HG03025 (cell line): ENCODE data around the gene MRPL27.

ENCODE experiments used
- ATAC-seq: cut with Tn5 transposase; IDR thresholded peaks from one replicate; pipeline ENCODE4 v1.9.1; 2021; ENCODE audit warnings: mild to moderate bottlenecking, moderate library complexity; ENCODE audit not compliant: unreplicated experiment, low FRiP score

MRPL27 gene

GRCh38 chr17:50361561-50362480 is 11.2 kb downstream of the MRPL27 start:
- no peak for ATAC-seq

DNA sequence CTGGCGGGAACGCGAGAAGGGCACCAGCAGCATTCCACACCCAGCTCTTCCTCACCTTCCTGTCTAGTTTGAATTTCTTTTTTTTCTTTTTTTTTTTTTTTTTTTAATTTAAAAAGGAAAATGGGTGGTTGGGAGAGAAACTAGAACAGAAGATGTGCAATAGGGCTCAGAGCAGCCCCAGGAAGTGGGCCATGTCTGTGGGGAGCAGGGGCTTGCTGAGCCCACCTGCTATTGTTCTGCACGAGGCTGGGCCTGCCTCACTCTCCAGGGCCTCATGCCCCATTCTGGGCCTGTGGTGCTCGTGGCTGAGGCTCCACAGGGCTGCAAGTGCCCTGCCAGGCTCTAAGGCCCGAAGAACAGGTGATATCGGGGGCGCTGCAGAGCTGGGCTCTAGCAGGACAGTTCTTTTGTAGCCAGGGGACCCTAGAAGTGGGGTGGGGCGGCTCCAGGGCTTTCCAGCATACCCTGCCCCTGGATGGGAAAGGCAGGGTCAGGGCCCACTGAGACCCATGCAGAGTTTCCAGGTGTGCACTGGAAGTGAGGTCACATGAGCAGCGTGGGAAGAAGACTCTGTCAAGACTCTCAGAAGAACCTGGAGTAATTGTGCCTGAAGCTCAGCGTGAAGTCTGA is 12.4 kb downstream of the MRPL27 start:
- no peak for ATAC-seq

DNA sequence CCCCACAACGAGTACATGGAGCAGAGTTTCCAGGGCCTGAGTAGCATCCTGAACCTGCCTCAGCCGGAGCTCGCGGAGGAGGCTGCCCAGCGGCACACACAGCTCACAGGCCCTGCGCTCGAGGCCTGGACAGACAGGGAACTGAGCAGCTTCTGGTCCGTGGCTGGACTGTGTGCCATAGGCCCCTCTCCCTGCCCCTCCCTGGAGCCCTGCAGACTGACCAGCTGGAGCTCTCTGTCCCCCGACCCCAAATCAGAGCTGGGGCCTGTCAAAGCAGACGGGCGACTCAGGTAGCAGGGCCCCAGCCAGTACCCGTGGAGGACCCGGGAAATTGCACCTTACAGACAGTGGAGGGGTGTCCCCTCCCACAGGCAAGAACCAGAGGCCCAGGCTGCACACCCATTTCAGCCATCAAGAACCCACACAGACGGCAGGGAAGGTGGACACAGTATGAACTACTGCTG is 13.0 kb downstream of the MRPL27 start:
- no peak for ATAC-seq

GRCh38 chr17:50359005-50359699 is 13.8 kb downstream of the MRPL27 start:
- ATAC-seq = no peak

DNA sequence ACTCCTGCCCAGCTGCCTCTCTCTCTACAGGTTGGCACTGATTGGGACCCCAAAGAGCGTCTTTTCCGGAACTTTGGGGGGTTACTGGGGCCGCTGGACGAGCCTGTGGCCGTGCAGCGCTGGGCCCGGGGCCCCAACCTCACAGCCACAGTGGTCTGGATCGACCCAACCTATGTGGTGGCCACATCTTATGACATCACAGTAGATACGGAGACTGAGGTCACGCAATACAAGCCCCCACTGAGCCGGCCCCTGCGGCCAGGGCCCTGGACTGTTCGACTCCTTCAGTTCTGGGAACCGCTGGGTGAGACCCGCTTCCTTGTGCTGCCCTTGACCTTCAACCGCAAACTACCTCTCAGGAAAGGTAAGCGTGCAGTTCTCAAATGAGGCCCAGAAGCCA is 14.8 kb downstream of the MRPL27 start:
- ATAC-seq = no peak

GRCh38 chr17:50356892-50357510 is 16.0 kb downstream of the MRPL27 start:
- ATAC-seq = no peak

DNA sequence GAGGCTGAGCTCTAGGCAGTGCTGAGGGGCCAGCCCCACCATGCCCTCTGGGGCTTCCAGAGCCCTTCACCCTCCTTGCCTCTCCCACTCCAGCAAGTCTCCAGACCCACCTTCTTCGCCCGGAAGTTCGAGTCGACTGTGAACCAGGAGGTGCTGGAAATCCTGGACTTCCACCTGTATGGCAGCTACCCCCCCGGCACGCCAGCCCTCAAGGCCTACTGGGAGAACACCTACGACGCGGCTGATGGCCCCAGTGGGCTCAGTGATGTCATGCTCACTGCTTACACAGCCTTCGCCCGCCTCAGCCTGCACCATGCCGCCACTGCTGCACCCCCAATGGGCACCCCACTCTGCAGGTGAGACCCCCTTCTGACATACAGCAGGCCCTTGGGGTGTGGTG is 16.6 kb downstream of the MRPL27 start:
- no peak for ATAC-seq

DNA sequence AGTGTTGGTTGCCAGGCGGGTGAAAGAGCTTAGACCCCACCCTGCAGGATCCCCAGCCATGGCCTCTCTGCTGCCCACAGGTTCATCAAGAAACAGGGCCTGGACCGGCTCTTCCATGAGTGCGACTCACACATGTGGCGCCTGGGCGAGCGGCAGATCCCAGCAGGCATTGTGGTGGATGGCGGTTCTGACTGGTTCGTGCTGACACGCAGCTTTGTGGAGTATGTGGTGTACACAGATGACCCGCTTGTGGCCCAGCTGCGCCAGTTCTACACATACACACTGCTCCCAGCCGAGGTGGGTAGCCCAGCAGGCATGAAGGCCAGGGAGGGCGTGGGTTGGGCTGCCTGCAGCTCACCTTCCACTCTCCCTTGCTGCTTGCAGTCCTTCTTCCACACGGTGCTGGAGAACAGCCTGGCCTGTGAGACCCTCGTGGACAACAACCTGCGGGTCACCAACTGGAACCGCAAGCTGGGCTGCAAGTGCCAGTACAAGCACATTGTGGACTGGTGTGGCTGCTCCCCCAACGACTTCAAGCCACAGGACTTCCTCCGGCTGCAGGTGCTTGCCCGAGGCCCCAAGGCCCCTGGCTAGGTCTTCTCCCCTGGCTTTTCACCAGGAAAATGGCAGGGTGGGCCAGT is 17.2 kb downstream of the MRPL27 start:
- no peak for ATAC-seq

GRCh38 chr17:50355336-50355700 is 17.7 kb downstream of the MRPL27 start:
- ATAC-seq = no peak

DNA sequence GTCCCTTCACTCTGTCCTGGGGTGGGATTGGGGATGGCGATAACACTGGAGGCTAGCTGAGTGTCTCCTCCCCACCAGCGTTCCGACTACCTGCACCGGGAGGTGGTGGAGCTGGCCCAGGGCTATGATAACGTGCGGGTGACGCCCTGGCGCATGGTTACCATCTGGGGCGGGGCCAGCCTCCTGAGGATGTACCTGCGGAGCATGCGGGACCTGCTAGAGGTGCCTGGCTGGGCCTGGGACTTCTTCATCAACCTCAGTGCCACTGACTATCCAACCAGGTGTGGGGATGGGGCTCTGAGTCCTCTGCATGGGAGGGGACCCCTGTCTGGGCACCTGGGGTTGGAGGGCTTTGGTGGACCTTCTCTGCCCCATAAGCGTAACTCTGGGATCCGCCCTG is 18.2 kb downstream of the MRPL27 start:
- ATAC-seq = no peak

GRCh38 chr17:50354198-50354597 is 18.8 kb downstream of the MRPL27 start:
- no peak for ATAC-seq

DNA sequence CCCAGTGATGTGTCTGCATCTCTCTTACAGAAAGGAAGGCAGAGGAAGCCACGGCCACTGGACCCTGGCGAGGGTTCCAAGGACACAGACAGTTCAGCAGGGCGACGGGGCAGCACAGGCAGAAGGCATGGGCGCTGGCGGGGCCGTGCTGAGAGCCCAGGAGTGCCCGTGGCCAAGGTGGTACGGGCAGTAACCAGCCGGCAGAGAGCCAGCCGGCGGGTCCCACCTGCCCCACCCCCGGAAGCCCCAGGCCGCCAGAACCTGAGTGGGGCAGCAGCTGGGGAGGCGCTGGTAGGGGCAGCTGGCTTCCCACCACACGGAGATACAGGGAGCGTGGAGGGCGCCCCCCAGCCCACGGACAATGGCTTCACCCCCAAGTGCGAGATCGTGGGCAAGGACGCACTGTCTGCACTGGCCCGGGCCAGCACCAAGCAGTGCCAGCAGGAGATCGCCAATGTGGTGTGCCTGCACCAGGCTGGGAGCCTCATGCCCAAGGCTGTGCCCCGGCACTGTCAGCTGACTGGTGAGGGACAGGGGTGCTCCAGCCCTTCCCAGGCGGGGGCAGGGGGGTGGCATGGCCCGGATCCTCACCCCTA is 19.3 kb downstream of the MRPL27 start:
- no peak for ATAC-seq

DNA sequence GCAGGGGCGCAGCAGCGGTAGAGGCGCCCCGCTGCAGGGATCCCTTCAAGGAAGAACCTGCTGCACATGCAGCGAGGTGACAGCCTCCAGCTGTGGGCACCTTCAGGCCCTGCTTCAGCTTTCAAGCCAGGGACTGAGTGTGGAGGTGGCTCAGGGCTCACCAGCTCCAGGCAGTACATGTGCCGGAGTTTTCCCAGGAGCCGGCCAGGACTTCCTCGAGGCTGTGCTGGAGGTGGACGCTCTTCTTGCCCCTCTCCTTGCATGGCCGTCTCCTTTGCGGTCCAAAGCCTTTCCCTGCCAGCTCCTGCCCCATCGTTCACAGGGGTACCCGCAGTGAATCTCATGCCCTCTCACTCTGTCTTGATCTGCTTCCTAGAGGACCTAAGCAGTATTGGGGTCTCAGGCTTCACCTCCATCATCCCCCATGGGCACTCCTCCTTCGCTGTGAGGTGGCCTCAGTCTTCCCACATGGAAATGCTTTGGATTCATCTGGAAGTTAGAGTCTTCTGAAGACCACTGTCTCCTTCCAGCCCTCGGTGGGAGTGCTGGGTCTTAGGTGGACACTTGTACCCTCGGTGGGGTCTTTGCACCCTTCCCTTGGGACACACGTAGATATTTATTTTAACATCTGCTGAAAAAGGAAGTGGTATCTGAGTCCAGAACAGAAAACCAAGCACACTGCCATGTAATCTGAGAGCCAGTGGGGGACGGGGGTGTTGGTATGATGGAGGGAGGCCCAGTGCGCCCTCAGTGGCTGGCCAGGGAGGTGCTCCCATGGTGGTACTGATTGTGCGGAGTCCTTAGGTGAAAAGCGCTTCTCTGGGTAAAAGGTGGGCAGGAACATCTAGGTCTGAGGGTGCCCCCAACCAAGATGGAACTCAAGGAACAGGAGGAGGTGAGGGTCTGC is 20.0 kb downstream of the MRPL27 start:
- ATAC-seq = no peak

DNA sequence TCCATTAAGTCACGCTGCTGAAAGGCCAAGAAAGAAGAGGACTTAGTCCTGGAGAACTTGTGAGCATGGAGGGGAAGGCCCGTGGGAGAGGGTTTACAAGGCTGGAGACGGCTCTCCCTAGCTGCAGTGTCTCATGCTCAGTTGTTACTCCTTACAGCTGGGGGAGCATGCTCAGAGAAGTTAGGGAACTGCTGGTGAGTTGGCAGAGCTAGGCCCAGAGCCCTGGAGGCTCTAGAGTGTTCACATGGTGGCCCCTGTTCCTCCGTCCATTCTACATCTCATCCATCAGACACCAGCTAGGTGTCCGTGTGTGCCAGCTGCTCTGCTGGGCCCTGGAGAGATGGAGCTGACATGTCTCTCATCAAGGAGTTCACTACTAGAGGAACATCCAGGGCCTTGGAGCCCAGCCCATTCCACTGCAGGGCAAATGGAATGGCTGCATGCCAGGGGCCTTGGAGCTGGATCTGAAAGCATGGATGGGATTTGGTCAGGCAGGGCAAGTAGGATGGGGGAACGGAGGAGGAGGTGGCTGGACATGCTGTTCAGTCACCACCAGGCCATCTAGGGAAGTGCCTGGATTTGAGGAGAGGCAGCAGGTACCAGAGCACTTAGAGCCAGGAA is 20.8 kb downstream of the MRPL27 start:
- no peak for ATAC-seq

GRCh38 chr17:50350733-50351132 is 22.3 kb downstream of the MRPL27 start:
- ATAC-seq = no peak

DNA sequence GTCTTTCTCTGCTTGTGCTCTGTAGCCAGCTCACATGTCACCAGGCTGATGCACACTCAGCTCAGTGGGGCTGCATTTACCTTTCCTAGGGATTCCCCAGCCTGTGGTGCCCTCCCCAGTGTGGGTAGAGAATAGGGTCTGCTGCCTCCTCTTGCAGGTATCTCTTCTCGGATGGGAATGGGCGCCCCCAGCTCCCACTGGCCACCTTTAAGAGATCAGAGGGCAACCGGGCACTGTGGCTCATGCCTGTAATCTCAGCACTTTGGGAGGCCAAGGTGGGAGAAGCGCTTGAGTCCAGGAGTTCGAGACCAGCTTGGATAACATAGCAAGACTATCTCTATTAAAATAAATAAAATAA is 23.8 kb downstream of the MRPL27 start:
- no peak for ATAC-seq

DNA sequence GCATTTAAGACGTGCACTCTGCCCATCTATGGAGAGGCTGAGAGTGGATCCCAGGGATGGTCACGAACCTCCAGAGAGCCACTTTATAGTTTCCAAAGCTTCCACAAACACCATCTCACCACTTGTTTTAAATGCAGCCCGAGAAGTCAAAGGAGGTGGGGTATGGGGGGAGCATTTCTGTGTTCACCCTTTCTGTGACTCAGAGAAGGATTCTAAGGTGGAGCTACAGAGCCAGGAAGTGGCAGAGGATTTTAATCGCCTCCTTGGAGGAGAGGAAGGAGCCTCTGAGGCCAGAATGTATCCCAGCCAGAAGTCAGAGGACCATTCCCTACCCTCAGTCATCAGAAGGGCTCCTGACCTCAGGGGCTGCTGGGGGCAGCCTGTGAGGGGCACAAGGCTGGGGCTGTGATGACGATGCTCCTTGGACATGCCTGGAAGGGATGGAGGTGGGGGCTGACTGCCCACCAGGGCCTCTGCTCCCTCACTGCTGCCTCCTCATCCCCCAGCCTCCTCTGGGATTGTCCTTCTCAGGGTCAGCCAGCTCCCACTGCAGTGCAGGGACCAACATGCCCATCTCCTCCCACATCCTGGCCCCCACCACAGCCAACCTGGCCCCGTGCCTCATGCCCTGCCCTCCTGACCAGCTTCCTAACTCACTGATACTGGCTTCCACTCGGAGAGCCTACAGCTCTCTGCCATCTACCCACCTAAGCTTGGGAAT is 24.3 kb downstream of the MRPL27 start:
- ATAC-seq = no peak

DNA sequence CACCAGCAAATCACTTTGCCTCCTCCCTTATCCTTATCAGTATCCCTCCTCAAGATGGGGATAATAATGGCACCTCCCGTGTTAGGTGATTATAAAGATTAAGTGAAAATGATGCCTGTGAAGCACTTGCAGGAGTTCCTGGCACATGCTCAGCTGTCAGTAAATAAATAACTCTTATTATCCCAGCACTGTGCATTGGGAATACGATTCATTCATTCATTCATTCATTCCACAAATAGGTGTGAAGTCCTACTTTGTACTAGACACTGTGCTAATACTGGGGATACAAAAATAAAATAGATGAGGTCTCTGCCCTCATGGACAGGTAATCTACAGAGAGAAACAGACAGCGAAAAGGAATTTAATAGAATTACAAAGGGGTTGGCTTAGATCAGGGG is 25.1 kb downstream of the MRPL27 start:
- ATAC-seq = no peak
